Measurements from ENCODE around the gene SCGB3A1. TPM values are rescaled to one million over a fixed set of nuclear protein-coding genes. Genes with fewer than 3 reads are reported as not detected.
A peak's percentile ranks its signal among the peaks of the same experiment; 100 is the strongest.

The SCGB3A1 gene
- total RNA-seq, 2 donors from 2014 or later, result not detected

- H3K9me3 ChIP-seq, result no peaks in the 10 kb centered on the region
- no peaks in the 10 kb centered on the region for H3K36me3 ChIP-seq (replicated peaks in 1 of 2; ENCODE audit: insufficient read depth in 1 of 2, low read depth in 2 of 2)
- no peak for TF ChIP-seq POLR2A (IDR thresholded peaks at IDR 0.05)
- no peak for TF ChIP-seq CTCF (IDR thresholded peaks at IDR 0.05)
- H3K27ac ChIP-seq, result no peak overlapping the region
- H3K27me3 ChIP-seq, result no peaks in the 10 kb centered on the region
- intact Hi-C loops (cut with DNase I), result no loop called here
- no peak for ATAC-seq
- H3K4me3 ChIP-seq, result no peak overlapping the region
- 64 to 71% methylated on average over 14 to 15 of the region's 15 CpGs for WGBS, 2 donors
- no peak for DNase-seq
- no peaks in the 10 kb centered on the region for H3K4me1 ChIP-seq
Observed at GRCh38 chr5:180612683-180613082, 21.4 kb upstream of the SCGB3A1 start.

GRCh38 chr5:180611140-180611850, 20.0 kb upstream of the SCGB3A1 start:
- WGBS, 2 donors, result 55 to 76% methylated on average over 17 to 22 of the region's 30 CpGs
- TF ChIP-seq CTCF (IDR thresholded peaks at IDR 0.05), result no peak
- no peak for TF ChIP-seq POLR2A (IDR thresholded peaks at IDR 0.05)
- H3K9me3 ChIP-seq, result no peaks in the 10 kb centered on the region
- no peaks in the 10 kb centered on the region for H3K4me1 ChIP-seq
- intact Hi-C loops (cut with DNase I), result no loop called here
- no peaks in the 10 kb centered on the region for H3K36me3 ChIP-seq (replicated peaks in 1 of 2; ENCODE audit: insufficient read depth in 1 of 2, low read depth in 2 of 2)
- H3K4me3 ChIP-seq, result no peak overlapping the region
- ATAC-seq (peak; percentile 30), DNase-seq (no peak)
- H3K27me3 ChIP-seq, result no peaks in the 10 kb centered on the region
- no peak overlapping the region for H3K27ac ChIP-seq

GRCh38 chr5:180609817-180610550, 18.7 kb upstream of the SCGB3A1 start:
- Histone ChIP-seq H3K4me1 (no peaks in the 10 kb centered on the region), H3K9me3 (no peaks in the 10 kb centered on the region), H3K36me3 (replicated peaks in 1 of 2; ENCODE audit: insufficient read depth in 1 of 2, low read depth in 2 of 2) (no peaks in the 10 kb centered on the region), H3K27ac (no peak overlapping the region), H3K27me3 (no peaks in the 10 kb centered on the region), H3K4me3 (no peak overlapping the region)
- TF ChIP-seq CTCF (IDR thresholded peaks at IDR 0.05) (no peak), POLR2A (IDR thresholded peaks at IDR 0.05) (no peak)
- ATAC-seq, result no peak
- WGBS, 2 donors, result 61 to 73% methylated on average over 15 to 23 of the region's 23 CpGs
- no peak for DNase-seq
- intact Hi-C loops (cut with DNase I), result loop anchor here (10.0 kb wide), 1 partner anchor 65 kb away; no protein-coding TSS in a partner anchor

GRCh38 chr5:180609386-180609785, 18.1 kb upstream of the SCGB3A1 start:
- Histone ChIP-seq H3K4me1 (no peaks in the 10 kb centered on the region), H3K9me3 (no peaks in the 10 kb centered on the region), H3K27me3 (no peaks in the 10 kb centered on the region), H3K27ac (no peak overlapping the region), H3K36me3 (replicated peaks in 1 of 2; ENCODE audit: insufficient read depth in 1 of 2, low read depth in 2 of 2) (no peaks in the 10 kb centered on the region), H3K4me3 (no peak overlapping the region)
- TF ChIP-seq POLR2A (IDR thresholded peaks at IDR 0.05) (no peak), CTCF (IDR thresholded peaks at IDR 0.05) (no peak)
- no peak for ATAC-seq
- intact Hi-C loops (cut with DNase I), result loop anchor here (10.0 kb wide), 1 partner anchor 65 kb away; no protein-coding TSS in a partner anchor
- 64 to 70% methylated on average over 11 to 15 of the region's 15 CpGs for WGBS, 2 donors
- DNase-seq, result no peak
